Measurements from ENCODE around the gene SLC2A14.
"Not testable (repeated sequence)": the region's sequence is repeated elsewhere in the genome, so short reads cannot be mapped to it uniquely, and the experiment has no call there.

DNA sequence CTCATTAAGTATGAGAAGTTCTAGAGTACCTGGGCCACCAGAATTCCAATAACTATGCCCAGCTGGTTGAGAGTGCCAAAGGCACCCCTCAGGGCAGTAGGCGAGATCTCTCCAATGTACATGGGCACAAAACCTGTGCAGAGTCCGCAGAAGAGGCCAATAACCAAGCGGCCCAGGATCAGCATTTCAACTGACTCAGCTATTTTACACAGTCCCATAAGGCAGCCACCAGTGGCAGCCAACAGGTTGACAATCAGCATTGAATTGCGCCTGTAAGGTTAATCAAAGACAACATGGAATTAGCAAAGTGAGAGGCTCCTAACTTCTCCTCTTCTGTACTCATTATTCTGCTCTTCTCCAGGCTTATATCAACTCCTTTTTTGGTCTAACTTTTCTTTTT, 43.0 kb downstream of the SLC2A14 start:
- TF ChIP-seq POLR2AphosphoS5 (IDR thresholded peaks at IDR 0.05; ENCODE audit: insufficient read depth in 1 of 2, low read depth in 1 of 2), result not testable (repeated sequence)
- TF ChIP-seq, protein P1, sequence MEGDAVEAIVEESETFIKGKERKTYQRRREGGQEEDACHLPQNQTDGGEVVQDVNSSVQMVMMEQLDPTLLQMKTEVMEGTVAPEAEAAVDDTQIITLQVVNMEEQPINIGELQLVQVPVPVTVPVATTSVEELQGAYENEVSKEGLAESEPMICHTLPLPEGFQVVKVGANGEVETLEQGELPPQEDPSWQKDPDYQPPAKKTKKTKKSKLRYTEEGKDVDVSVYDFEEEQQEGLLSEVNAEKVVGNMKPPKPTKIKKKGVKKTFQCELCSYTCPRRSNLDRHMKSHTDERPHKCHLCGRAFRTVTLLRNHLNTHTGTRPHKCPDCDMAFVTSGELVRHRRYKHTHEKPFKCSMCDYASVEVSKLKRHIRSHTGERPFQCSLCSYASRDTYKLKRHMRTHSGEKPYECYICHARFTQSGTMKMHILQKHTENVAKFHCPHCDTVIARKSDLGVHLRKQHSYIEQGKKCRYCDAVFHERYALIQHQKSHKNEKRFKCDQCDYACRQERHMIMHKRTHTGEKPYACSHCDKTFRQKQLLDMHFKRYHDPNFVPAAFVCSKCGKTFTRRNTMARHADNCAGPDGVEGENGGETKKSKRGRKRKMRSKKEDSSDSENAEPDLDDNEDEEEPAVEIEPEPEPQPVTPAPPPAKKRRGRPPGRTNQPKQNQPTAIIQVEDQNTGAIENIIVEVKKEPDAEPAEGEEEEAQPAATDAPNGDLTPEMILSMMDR (IDR thresholded peaks at IDR 0.05), result not testable (repeated sequence)
